MM.1S (cell line): ENCODE results near the gene ROBO3.

ENCODE experiments used
- DNase-seq: peaks from one replicate; pipeline ENCODE4 v3.0.0-alpha.2; 2015
- H2AFZ ChIP-seq: fragments of 300-600 bp; sonication (generic); 2 replicates; pipeline ENCODE4 v1.6.0; 2016; ENCODE audit warnings: antibody characterized with exemption, low read length
- H3F3A ChIP-seq: fragments of 300-600 bp; sonication (generic); 2 replicates; pipeline ENCODE4 v1.6.1; 2016; ENCODE audit warnings: mild to moderate bottlenecking, antibody characterized with exemption, low read length, moderate library complexity, mixed read lengths; ENCODE audit not compliant: insufficient read depth
- H3K27ac ChIP-seq: fragments of 300-600 bp; sonication (generic); 2 replicates; pipeline ENCODE4 v1.5.1; 2016; ENCODE audit warnings: mild to moderate bottlenecking, low read length
- H3K27me3 ChIP-seq: fragments of 300-600 bp; sonication (generic); replicated peaks from 2 replicates; pipeline ENCODE4 v1.6.0; 2016; ENCODE audit warnings: low read length; ENCODE audit not compliant: insufficient read depth
- H3K36me3 ChIP-seq: fragments of 300-600 bp; sonication (generic); replicated peaks from 2 replicates; pipeline ENCODE4 v1.6.1; 2016; ENCODE audit warnings: mild to moderate bottlenecking, low read length, mixed read lengths; ENCODE audit not compliant: insufficient read depth
- H3K4me1 ChIP-seq: fragments of 300-600 bp; sonication (generic); 2 replicates; pipeline ENCODE4 v1.6.1; 2016; ENCODE audit warnings: low read length, mixed read lengths
- H3K4me2 ChIP-seq: fragments of 300-600 bp; sonication (generic); 2 replicates; pipeline ENCODE4 v1.6.0; 2016; ENCODE audit warnings: low read depth, low read length
- H3K4me3 ChIP-seq: fragments of 300-600 bp; sonication (generic); 2 replicates; pipeline ENCODE4 v1.5.1; 2016; ENCODE audit warnings: low read length, mixed read lengths
- H3K79me2 ChIP-seq: fragments of 300-600 bp; sonication (generic); 2 replicates; pipeline ENCODE4 v1.6.1; 2016; ENCODE audit warnings: mixed run types, low read length, mixed read lengths
- H3K9ac ChIP-seq: fragments of 300-600 bp; sonication (generic); 2 replicates; pipeline ENCODE4 v1.6.1; 2016; ENCODE audit warnings: low read length, mixed read lengths
- H3K9me2 ChIP-seq: fragments of 300-600 bp; sonication (generic); replicated peaks from 2 replicates; pipeline ENCODE4 v1.6.1; 2016; ENCODE audit warnings: mild to moderate bottlenecking, low read length, mixed read lengths; ENCODE audit not compliant: insufficient read depth
- H3K9me3 ChIP-seq: fragments of 300-600 bp; sonication (generic); replicated peaks from 2 replicates; pipeline ENCODE4 v1.6.1; 2016; ENCODE audit warnings: mild to moderate bottlenecking, low read length, mixed read lengths; ENCODE audit not compliant: insufficient read depth
- H4K20me1 ChIP-seq: fragments of 300-600 bp; sonication (generic); 2 replicates; pipeline ENCODE4 v1.6.1; 2016; ENCODE audit warnings: mild to moderate bottlenecking, low read length, moderate library complexity, mixed read lengths; ENCODE audit not compliant: insufficient read depth
- CTCF ChIP-seq: fragments of 300-600 bp; sonication (generic); IDR thresholded peaks from 2 replicates; pipeline ENCODE4 v1.5.1; 2016; ENCODE audit warnings: antibody characterized with exemption, low read length, mixed read lengths
- EZH2 ChIP-seq: fragments of 300-600 bp; sonication (generic); optimal IDR thresholded peaks from 2 replicates; pipeline ENCODE3; 2017; ENCODE audit warnings: low read depth, mild to moderate bottlenecking, antibody characterized with exemption, low read length, mixed read lengths
- EZH2phosphoT487 ChIP-seq: fragments of 300-600 bp; sonication (generic); IDR thresholded peaks from 2 replicates; pipeline ENCODE4 v1.6.1; 2018; ENCODE audit warnings: antibody characterized with exemption, low read length

ROBO3 gene

GRCh38 chr11:124920356-124920755 lies 55.1 kb downstream of the ROBO3 start:
- no peak for TF ChIP-seq EZH2
- TF ChIP-seq CTCF, result no peak
- TF ChIP-seq EZH2phosphoT487, result no peak
- Histone ChIP-seq H4K20me1 (no peaks in the 10 kb centered on the region), H3K36me3 (no peaks in the 10 kb centered on the region), H3K27ac (no peak overlapping the region), H3F3A (no peaks in the 10 kb centered on the region), H3K79me2 (no peaks in the 10 kb centered on the region), H3K4me2 (no peak overlapping the region), H3K9me3 (no peaks in the 10 kb centered on the region), H3K9ac (no peak overlapping the region), H2AFZ (no peak overlapping the region), H3K4me1 (peaks cover 16% of the 10 kb centered on the region), H3K27me3 (peaks cover 12% of the 10 kb centered on the region), H3K4me3 (no peak overlapping the region), H3K9me2 (no peaks in the 10 kb centered on the region)
- no peak for DNase-seq

GRCh38 chr11:124920870-124921609 lies 55.8 kb downstream of the ROBO3 start:
- Histone ChIP-seq H3K9ac (no peak overlapping the region), H3K4me2 (peak overlapping the region; percentile 43; the same call in 1 of the 2 replicates)
- no peak for DNase-seq

GRCh38 chr11:124922831-124923230 lies 57.6 kb downstream of the ROBO3 start:
- Histone ChIP-seq H3K9me2 (no peaks in the 10 kb centered on the region), H3F3A (no peaks in the 10 kb centered on the region), H4K20me1 (no peaks in the 10 kb centered on the region), H3K79me2 (no peaks in the 10 kb centered on the region), H3K27me3 (peaks cover 12% of the 10 kb centered on the region), H3K27ac (no peak overlapping the region), H2AFZ (no peak overlapping the region), H3K4me2 (no peak overlapping the region), H3K9me3 (no peaks in the 10 kb centered on the region), H3K4me1 (no peaks in the 10 kb centered on the region), H3K36me3 (no peaks in the 10 kb centered on the region), H3K4me3 (no peak overlapping the region), H3K9ac (no peak overlapping the region)
- DNase-seq, result no peak
- TF ChIP-seq EZH2, result no peak

More at GRCh38 chr11:124920870-124921609, 55.8 kb downstream of the ROBO3 start:
- Histone ChIP-seq H3K27ac (no peak overlapping the region), H2AFZ (no peak overlapping the region), H3K79me2 (no peaks in the 10 kb centered on the region), H3K36me3 (no peaks in the 10 kb centered on the region), H4K20me1 (no peaks in the 10 kb centered on the region), H3F3A (no peaks in the 10 kb centered on the region), H3K27me3 (peaks cover 12% of the 10 kb centered on the region), H3K4me3 (no peak overlapping the region), H3K4me1 (peaks cover 9% of the 10 kb centered on the region), H3K9me2 (no peaks in the 10 kb centered on the region), H3K9me3 (no peaks in the 10 kb centered on the region)
- TF ChIP-seq EZH2phosphoT487, result no peak
- TF ChIP-seq EZH2, result no peak
- TF ChIP-seq CTCF, result no peak

GRCh38 chr11:124923296-124923695 lies 58.1 kb downstream of the ROBO3 start:
- Histone ChIP-seq H3K9me2 (no peaks in the 10 kb centered on the region), H3K4me3 (no peak overlapping the region), H3K9me3 (no peaks in the 10 kb centered on the region), H2AFZ (no peak overlapping the region), H3K4me2 (no peak overlapping the region), H3K79me2 (no peaks in the 10 kb centered on the region), H4K20me1 (no peaks in the 10 kb centered on the region), H3K27ac (no peak overlapping the region), H3K4me1 (no peaks in the 10 kb centered on the region), H3K27me3 (peaks cover 12% of the 10 kb centered on the region), H3K36me3 (no peaks in the 10 kb centered on the region), H3K9ac (no peak overlapping the region), H3F3A (no peaks in the 10 kb centered on the region)
- DNase-seq, result no peak
- no peak for TF ChIP-seq EZH2phosphoT487
- TF ChIP-seq EZH2, result no peak
- no peak for TF ChIP-seq CTCF
